SU-DHL-6 (cell line): ENCODE measurements around the gene C16orf78.
"Not testable (repeated sequence)": the region's sequence is repeated elsewhere in the genome, so short reads cannot be mapped to it uniquely, and the experiment has no call there.

Experiments
- H2AFZ ChIP-seq: fragments of 200-600 bp; sonication (generic); 2 replicates; pipeline ENCODE4 v1.6.1; 2014; ENCODE audit warnings: low read depth, mild to moderate bottlenecking, moderate library complexity, mixed read lengths, antibody characterized with exemption, low read length; ENCODE audit not compliant: severe bottlenecking
- H3F3A ChIP-seq: fragments of 200-600 bp; shearing (Covaris generic); 2 replicates; pipeline ENCODE4 v1.6.0; 2016; ENCODE audit warnings: antibody characterized with exemption, mild to moderate bottlenecking; ENCODE audit not compliant: insufficient read depth
- H3K27ac ChIP-seq: fragments of 200-600 bp; sonication (generic); 2 replicates; pipeline ENCODE4 v1.5.1; 2016; ENCODE audit warnings: low read depth, mild to moderate bottlenecking, low read length, moderate library complexity, mixed read lengths
- H3K27me3 ChIP-seq: fragments of 200-600 bp; sonication (generic), shearing (Covaris generic); 2 replicates; pipeline ENCODE4 v1.6.0; 2014; ENCODE audit warnings: mild to moderate bottlenecking, low read length
- H3K36me3 ChIP-seq: fragments of 200-600 bp; sonication (generic); 2 replicates; pipeline ENCODE4 v1.6.1; 2014; ENCODE audit warnings: mild to moderate bottlenecking, low read length, mixed read lengths
- H3K4me2 ChIP-seq: fragments of 300-600, 200-600 bp; shearing (Covaris generic), sonication (generic); 2 replicates; pipeline ENCODE4 v1.6.0; 2014; ENCODE audit warnings: low read length, low read depth, mild to moderate bottlenecking; ENCODE audit not compliant: poor library complexity, severe bottlenecking
- H3K4me3 ChIP-seq: fragments of 200-600 bp; sonication (generic); 2 replicates; pipeline ENCODE4 v1.5.1; 2014; ENCODE audit warnings: antibody characterized with exemption, low read length, mild to moderate bottlenecking, mixed read lengths; ENCODE audit not compliant: insufficient read depth, poor library complexity, severe bottlenecking
- H3K79me2 ChIP-seq: fragments of 200-600 bp; sonication (generic); 2 replicates; pipeline ENCODE4 v1.6.1; 2014; ENCODE audit warnings: mild to moderate bottlenecking, low read length, moderate library complexity; ENCODE audit not compliant: insufficient read depth
- H3K9ac ChIP-seq: fragments of 200-600 bp; sonication (generic); 2 replicates; pipeline ENCODE4 v1.7.0; 2014; ENCODE audit warnings: mild to moderate bottlenecking, low read length
- H3K9me2 ChIP-seq: fragments of 200-600 bp; sonication (generic); replicated peaks from 2 replicates; pipeline ENCODE4 v1.6.1; 2014; ENCODE audit warnings: low read length; ENCODE audit not compliant: insufficient read depth
- H3K9me3 ChIP-seq: fragments of 200-600 bp; sonication (generic); 2 replicates; pipeline ENCODE4 v1.6.1; 2014; ENCODE audit warnings: low read length, mixed read lengths; ENCODE audit not compliant: insufficient read depth
- H4K20me1 ChIP-seq: fragments of 200-600 bp; sonication (generic); 2 replicates; pipeline ENCODE4 v1.6.1; 2014; ENCODE audit warnings: low read depth, mild to moderate bottlenecking, antibody characterized with exemption, low read length, moderate library complexity, mixed read lengths
- EZH2phosphoT487 ChIP-seq: fragments of 200-600 bp; sonication (generic), shearing (Covaris generic); conservative IDR thresholded peaks from 2 replicates; pipeline ENCODE4 v1.6.1; 2018; ENCODE audit warnings: mild to moderate bottlenecking, antibody characterized with exemption, low read length, moderate library complexity, mixed read lengths
- TF ChIP-seq, protein P1 (sequence below): fragments of 200-600 bp; sonication (generic); IDR thresholded peaks from one replicate; pipeline ENCODE4 v1.5.1; 2017; ENCODE audit warnings: antibody characterized with exemption, mild to moderate bottlenecking, low read length, moderate library complexity; ENCODE audit not compliant: insufficient read depth, poor library complexity, severe bottlenecking

The C16orf78 gene

DNA sequence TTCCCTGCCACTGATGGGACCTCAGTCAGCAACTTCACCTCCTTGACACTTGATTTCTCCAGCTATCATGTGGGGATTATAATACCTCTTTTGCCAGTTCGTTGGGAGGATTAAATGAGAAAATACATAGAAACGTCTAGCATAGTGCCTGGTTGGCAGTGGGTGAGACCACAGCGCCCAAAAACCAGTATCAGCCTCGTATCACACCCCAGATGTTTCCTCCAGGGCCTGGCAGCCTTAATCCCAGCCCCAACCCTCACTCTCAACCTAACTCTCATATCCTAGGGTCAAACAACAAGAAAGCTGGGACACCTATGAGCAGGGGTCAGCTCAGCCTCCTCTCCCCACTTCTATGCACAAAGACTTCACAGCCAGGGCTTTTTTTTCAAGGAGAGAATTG is 14.0 kb upstream of the C16orf78 start:
- Histone ChIP-seq H3K27me3 (no peaks in the 10 kb centered on the region), H3K4me2 (no peak overlapping the region), H3K79me2 (no peaks in the 10 kb centered on the region), H3K4me3 (no peak overlapping the region), H3K27ac (no peak overlapping the region), H3K9me2 (no peaks in the 10 kb centered on the region), H4K20me1 (no peaks in the 10 kb centered on the region), H3K36me3 (no peaks in the 10 kb centered on the region), H3K9me3 (no peaks in the 10 kb centered on the region), H3K9ac (no peak overlapping the region), H3F3A (no peaks in the 10 kb centered on the region), H2AFZ (no peak overlapping the region)
- TF ChIP-seq, protein P1, sequence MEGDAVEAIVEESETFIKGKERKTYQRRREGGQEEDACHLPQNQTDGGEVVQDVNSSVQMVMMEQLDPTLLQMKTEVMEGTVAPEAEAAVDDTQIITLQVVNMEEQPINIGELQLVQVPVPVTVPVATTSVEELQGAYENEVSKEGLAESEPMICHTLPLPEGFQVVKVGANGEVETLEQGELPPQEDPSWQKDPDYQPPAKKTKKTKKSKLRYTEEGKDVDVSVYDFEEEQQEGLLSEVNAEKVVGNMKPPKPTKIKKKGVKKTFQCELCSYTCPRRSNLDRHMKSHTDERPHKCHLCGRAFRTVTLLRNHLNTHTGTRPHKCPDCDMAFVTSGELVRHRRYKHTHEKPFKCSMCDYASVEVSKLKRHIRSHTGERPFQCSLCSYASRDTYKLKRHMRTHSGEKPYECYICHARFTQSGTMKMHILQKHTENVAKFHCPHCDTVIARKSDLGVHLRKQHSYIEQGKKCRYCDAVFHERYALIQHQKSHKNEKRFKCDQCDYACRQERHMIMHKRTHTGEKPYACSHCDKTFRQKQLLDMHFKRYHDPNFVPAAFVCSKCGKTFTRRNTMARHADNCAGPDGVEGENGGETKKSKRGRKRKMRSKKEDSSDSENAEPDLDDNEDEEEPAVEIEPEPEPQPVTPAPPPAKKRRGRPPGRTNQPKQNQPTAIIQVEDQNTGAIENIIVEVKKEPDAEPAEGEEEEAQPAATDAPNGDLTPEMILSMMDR: no peak
- TF ChIP-seq EZH2phosphoT487: no peak

- not testable (repeated sequence) for H3K27ac ChIP-seq, H3K9ac ChIP-seq, H3K79me2 ChIP-seq, H4K20me1 ChIP-seq, H3F3A ChIP-seq, H2AFZ ChIP-seq, H3K9me2 ChIP-seq, H3K27me3 ChIP-seq, H3K9me3 ChIP-seq, H3K4me2 ChIP-seq, H3K4me3 ChIP-seq, H3K36me3 ChIP-seq
Observed at GRCh38 chr16:49361731-49362130, 11.9 kb upstream of the C16orf78 start.

DNA sequence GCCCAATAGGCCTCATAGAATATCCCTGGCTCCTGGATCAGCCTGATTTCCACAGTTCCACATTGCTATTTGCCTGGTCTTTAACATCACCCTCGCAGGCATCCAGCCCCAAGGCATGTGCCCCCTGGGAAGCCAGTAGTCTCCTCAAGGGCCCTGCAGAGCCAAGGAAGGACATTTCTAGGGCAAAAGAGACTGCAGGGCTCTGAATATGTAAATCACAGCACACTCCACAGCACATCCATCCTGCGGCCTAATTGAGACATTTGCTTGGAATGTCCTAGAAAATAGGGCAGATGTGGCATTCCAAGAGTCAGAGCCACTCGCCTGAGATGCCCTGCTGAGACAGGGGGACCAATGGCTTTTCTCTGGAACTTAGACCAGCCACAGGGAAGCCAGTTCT is 11.4 kb upstream of the C16orf78 start:
- no peak overlapping the region for H3K27ac ChIP-seq
- no peak for TF ChIP-seq EZH2phosphoT487
- TF ChIP-seq, protein P1: no peak
- H3K9me2 ChIP-seq: no peaks in the 10 kb centered on the region
- no peaks in the 10 kb centered on the region for H3K79me2 ChIP-seq
- H3K4me3 ChIP-seq: no peak overlapping the region
- no peaks in the 10 kb centered on the region for H3F3A ChIP-seq
- no peak overlapping the region for H3K4me2 ChIP-seq
- no peaks in the 10 kb centered on the region for H3K36me3 ChIP-seq
- H3K27me3 ChIP-seq: no peaks in the 10 kb centered on the region
- no peak overlapping the region for H2AFZ ChIP-seq
- no peak overlapping the region for H3K9ac ChIP-seq
- no peaks in the 10 kb centered on the region for H4K20me1 ChIP-seq
- H3K9me3 ChIP-seq: no peaks in the 10 kb centered on the region

DNA sequence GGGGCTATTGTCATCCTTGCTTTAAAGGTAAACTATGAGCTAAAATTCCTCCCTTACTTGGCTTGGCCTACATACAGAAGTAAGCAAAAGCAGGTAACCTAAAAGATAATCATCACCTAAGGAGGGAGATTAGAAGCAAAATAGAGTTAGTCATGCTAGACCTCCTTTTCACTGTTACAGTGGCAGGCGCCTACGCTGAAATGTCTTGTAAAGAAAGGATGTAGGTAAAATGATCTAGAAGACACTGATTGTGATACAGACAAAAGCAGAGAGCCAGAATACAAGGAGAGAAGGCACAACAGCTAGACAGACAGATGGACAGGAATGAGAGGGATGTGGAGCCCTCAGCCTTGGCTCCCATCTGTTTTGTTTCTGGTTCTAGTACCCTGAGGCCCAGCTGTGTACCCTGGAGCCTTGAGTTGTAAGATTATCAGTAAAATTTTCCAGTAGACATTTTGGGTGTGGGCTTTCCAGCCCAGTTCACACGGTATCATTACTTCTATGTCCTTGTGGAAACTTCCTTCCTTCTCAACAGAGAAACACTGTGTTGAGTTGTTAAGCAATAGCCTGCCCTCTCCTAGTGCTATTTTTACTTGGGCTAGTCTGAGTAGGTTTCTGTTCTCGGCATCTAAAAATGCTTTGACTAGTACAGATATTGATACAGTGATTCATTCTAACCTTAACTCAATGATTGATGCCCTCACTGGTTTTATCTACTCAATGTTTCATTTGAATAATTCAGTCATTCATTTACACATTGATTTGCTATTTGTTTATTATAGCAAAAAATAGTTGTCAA is 7.7 kb upstream of the C16orf78 start:
- Histone ChIP-seq H3K9me2 (no peaks in the 10 kb centered on the region), H2AFZ (no peak overlapping the region), H3K27me3 (no peaks in the 10 kb centered on the region), H3K9ac (no peak overlapping the region), H3K36me3 (no peaks in the 10 kb centered on the region), H3K79me2 (no peaks in the 10 kb centered on the region), H3K9me3 (no peaks in the 10 kb centered on the region), H3K4me2 (no peak overlapping the region), H4K20me1 (no peaks in the 10 kb centered on the region), H3K27ac (no peak overlapping the region), H3F3A (no peaks in the 10 kb centered on the region), H3K4me3 (no peak overlapping the region)
- TF ChIP-seq, protein P1: no peak
- no peak for TF ChIP-seq EZH2phosphoT487
